ENCODE measurements around the gene KRTAP10-5.

The KRTAP10-5 gene

GRCh38 chr21:44539991-44540666 lies 40.3 kb downstream of the KRTAP10-5 start, which contains the start of gene KRTAP10-1:
TSS of gene KRTAP10-1 (minus strand) at chr21:44540195. CDS start at chr21:44540150, 45 bp downstream.
- DNase-seq (ENCODE audit: low read depth): no peak
- TF ChIP-seq, protein P1, sequence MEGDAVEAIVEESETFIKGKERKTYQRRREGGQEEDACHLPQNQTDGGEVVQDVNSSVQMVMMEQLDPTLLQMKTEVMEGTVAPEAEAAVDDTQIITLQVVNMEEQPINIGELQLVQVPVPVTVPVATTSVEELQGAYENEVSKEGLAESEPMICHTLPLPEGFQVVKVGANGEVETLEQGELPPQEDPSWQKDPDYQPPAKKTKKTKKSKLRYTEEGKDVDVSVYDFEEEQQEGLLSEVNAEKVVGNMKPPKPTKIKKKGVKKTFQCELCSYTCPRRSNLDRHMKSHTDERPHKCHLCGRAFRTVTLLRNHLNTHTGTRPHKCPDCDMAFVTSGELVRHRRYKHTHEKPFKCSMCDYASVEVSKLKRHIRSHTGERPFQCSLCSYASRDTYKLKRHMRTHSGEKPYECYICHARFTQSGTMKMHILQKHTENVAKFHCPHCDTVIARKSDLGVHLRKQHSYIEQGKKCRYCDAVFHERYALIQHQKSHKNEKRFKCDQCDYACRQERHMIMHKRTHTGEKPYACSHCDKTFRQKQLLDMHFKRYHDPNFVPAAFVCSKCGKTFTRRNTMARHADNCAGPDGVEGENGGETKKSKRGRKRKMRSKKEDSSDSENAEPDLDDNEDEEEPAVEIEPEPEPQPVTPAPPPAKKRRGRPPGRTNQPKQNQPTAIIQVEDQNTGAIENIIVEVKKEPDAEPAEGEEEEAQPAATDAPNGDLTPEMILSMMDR (conservative IDR thresholded peaks at IDR 0.05; ENCODE audit: low read depth, low read length): no peak
- H3K4me3 ChIP-seq (ENCODE audit: low read depth, low read length): no peak within 1 kb of the TSS

DNA sequence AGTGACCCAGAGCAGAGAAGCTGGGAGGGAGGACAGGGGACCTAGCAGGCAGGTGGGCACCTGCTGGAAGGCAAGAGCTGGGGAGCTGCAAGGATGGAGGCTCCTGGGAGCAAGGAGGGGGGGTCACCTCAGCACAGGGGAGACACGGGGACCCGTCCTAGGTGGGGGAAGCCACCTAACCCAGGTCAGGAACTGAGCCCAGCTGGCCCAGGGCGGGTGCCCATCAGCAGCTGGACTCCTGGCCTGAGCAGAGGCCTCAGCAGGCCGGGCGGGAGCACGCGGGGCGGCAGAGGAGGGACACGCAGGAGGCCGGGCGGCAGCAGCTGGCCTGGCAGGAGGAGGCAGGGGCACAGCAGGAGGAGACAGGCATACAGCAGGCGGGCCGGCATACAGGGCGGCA lies 41.4 kb downstream of the KRTAP10-5 start:
- TF ChIP-seq, protein P1 (conservative IDR thresholded peaks at IDR 0.05; ENCODE audit: low read depth, low read length): no peak
- no peak overlapping the region for H3K4me3 ChIP-seq (ENCODE audit: low read depth, low read length)
- DNase-seq (ENCODE audit: low read depth): no peak

- TF ChIP-seq, protein P1 (conservative IDR thresholded peaks at IDR 0.05; ENCODE audit: low read depth, low read length): no peak
- no peak overlapping the region for H3K4me3 ChIP-seq (ENCODE audit: low read depth, low read length)
- no peak for DNase-seq (ENCODE audit: low read depth)
Observed at GRCh38 chr21:44537930-44538911, 42.2 kb downstream of the KRTAP10-5 start.

GRCh38 chr21:44535963-44536362 lies 44.4 kb downstream of the KRTAP10-5 start:
- DNase-seq (ENCODE audit: low read depth): no peak
- H3K4me3 ChIP-seq (ENCODE audit: low read depth, low read length): no peak overlapping the region
- TF ChIP-seq, protein P1 (conservative IDR thresholded peaks at IDR 0.05; ENCODE audit: low read depth, low read length): no peak

GRCh38 chr21:44534688-44535087 lies 45.7 kb downstream of the KRTAP10-5 start:
- TF ChIP-seq, protein P1 (conservative IDR thresholded peaks at IDR 0.05; ENCODE audit: low read depth, low read length): no peak
- DNase-seq (ENCODE audit: low read depth): no peak
- no peak overlapping the region for H3K4me3 ChIP-seq (ENCODE audit: low read depth, low read length)

GRCh38 chr21:44533891-44534627 lies 46.3 kb downstream of the KRTAP10-5 start:
- TF ChIP-seq, protein P1 (conservative IDR thresholded peaks at IDR 0.05; ENCODE audit: low read depth, low read length): no peak
- DNase-seq (ENCODE audit: low read depth): no peak
- no peak overlapping the region for H3K4me3 ChIP-seq (ENCODE audit: low read depth, low read length)

Data from choroid plexus epithelial cell (primary cell).